ENCODE measurements around the gene SHISA9.

GRCh38 chr16:13041646-13042290 lies 140.4 kb downstream of the SHISA9 start:
- TF ChIP-seq CTCF (IDR thresholded peaks at IDR 0.05; ENCODE audit: low read depth, low read length, poor library complexity, severe bottlenecking), result no peak
- no peak for TF ChIP-seq EZH2phosphoT487 (IDR thresholded peaks at IDR 0.05; ENCODE audit: borderline replicate concordance, low read length)
